Hindlimb muscle (tissue), 1 donor: ENCODE data around the gene SYNE1. TPM values are rescaled to one million over a fixed set of nuclear protein-coding genes. Genes with fewer than 3 reads are reported as not detected.

ENCODE experiments used
- DNase-seq: peaks from one replicate; pipeline ENCODE4 v3.0.0-alpha.2; 2013
- polyA plus RNA-seq: library from polyadenylated mRNA; unstranded; fragments of 120-200 nt; gene quantifications from one replicate; pipeline ENCODE4 v1.2.1, GENCODE V29; 2013; ENCODE audit not compliant: insufficient read length

SYNE1 gene
- polyA plus RNA-seq, 1 donor: 148 TPM

DNA sequence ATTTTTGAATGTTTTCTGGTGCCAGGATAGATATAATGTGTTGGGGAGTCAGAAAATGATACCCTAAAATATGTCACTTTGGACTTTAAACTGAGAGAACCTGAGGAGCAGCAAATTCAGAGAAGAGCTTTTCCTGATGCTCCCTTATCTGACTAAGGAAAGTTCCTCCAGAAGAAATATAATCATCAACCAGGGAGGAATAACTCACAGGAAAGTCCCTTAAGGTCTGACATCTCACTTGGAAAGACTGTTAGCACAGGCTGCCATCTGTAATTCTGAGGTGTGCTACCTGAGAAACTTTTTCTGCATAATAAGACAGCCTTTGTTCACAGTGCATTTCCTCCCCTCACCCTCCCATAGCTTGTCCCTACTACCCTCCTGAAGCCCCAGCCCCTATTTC, 218.6 kb downstream of the SYNE1 start:
- no peak for DNase-seq

- DNase-seq: no peak
Observed at GRCh38 chr6:152416652-152417051, 220.5 kb downstream of the SYNE1 start.

GRCh38 chr6:152404936-152405595, 232.1 kb downstream of the SYNE1 start:
- DNase-seq: no peak

DNA sequence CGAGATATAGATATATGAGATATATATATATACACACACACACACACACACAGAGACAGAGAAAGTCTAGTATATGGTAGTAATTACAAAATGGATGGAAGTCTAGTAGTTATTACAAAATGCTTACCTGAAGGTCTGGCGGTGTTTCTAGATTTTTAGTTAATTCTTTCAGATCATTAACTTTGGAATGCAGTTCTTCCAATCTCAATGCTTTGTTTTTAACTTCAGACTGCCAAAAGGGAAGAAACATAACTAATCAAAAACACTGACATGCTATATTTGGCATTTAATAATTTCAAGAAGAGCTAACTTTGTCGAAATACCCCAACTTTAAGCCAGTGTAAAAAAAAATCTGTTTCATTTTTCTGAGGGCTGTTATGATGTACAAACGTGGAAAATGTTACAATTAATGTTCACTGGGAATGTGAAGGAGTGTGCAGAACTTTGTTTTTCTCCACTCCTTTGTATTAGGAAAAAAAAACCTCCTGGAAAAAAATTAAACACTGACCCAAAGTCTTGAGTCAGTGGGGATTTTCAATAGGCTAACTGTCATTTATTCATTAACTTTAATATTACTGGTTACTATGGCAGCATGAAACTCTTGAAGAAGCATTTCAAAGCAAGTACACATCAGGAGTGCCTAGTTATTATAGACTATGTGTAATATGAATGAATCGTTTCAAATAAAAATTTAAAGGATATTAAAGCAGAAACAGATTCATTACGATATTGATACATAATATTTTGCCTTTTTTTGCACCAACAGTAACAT, 232.9 kb downstream of the SYNE1 start:
- no peak for DNase-seq

DNA sequence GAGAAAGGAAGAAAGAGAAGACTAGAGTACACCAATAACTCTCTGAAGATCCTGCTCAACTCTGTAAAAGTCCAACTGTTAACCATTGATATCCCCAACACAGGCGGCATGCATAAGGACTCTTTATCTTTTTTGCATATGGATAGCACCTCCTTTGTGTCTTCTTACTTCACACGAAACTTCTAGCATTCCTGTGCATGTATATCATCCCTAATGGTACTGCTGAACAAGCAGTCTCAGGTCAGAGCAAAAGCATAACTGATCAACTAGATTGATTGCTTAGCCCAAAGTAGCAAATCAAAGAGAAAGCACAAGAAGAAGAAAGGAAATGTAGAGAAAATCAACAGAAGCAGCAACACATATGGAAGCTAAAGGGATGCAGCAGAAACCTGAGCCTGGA, 234.4 kb downstream of the SYNE1 start:
- no peak for DNase-seq

DNA sequence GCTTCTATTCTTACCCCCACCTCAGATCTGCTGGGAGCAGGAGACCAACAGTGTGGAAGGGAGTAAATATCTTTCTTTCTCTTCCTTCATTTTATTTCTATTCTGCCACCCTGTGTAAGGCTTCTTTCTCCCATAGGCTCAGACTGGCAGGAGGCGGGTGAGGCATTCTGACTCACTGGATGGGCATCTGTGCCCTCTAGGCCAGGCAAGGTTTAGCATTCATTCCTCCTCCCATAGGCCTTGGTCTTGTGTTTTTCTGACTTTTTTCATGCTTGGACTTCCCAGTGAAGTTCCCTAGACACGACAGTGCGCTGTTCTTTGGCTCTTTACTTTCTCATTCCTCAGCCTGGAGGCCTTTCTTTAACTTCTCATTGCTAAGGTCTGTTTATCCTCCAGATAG, 235.2 kb downstream of the SYNE1 start:
- DNase-seq: no peak

DNA sequence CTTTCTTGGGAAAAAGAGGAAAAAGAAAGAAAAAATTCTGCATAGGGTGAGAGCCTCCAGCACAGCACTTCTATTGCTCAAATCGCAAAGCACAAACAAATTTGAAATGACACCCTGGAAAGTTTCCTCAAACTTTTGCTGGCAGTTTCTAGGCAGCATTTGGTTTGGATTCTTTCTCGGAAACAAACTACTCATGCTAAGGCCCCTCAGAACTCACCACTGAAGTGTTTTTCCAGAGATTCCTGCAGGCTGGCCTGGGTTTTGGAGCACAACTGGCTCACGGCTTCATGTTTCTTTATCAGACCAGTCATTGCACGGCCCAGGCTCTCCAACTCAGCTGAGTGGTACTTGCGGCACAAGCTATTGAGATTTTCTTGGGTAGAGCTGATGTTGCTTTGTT, 237.8 kb downstream of the SYNE1 start:
- DNase-seq: peak; percentile 69

DNA sequence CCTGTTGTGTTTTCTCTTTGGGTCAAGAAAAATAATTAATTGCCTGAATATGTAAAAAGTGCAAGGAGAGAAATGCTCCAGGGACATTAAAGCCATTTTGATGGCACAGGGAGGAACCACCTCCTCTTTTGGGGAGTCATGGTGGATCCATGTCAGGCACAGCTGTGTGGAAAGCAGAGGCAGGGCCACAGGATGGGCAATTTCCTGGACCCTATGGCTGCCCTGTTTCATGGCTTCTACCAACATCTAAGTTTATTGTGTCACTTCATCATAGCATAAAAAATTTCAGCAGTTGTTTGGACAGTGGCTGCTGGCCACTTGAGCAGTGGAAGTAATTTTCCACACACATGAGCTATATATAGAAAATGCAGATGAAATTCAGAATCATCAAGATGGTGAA, 238.2 kb downstream of the SYNE1 start:
- no peak for DNase-seq

DNA sequence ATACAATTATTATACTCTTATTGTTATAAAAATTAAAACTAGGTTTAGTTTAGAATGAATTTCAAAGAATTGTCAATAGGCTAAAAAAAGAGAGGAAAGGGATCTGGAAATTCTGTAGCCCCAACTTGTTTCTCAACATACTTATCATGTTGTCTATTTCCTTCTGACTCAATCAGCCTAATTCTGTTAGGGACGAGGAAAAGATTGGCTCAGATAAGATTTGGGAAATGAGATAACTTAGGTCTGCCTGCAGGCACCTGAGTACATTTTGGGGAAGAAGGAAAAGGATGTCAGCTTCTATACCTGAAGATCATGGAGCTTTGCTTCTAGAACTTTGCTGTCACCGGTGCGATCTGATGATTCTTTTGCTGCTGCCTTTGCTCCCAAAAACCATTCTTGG, 238.8 kb downstream of the SYNE1 start:
- DNase-seq: no peak

GRCh38 chr6:152394303-152394702, 242.9 kb downstream of the SYNE1 start:
- DNase-seq: no peak

DNA sequence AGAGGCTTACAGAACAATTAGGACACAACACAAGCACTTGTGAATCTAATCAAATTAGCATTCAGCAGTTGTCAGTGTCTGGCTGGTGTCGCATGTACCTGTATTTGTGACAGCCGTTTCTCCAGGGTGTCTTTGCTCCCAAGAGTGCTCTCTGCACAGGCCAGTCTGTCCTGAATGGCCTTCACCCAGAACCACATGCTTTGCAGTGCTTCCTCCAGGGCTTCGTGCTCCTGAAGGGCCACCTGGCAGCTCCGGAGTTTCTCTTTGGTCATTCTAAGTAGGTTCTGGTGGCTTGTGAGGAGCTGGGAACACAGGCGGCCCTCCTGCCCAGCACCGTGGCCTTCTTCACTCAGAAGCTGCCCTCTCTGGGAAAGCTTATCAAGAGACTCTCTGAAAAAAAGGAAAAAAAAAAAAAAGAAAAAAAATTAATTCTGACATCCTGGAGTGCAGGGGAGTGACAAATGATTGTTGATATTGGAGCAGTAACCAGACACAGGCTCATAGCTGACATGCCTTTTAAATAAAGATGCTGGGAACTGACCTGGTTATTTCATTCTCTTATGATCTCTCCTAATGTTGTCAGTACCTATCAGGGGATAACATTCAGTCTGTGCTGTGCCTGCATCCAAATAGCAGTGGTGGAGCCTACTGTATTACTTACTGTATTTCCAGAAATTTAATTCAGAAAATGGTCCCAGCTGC, 245.8 kb downstream of the SYNE1 start:
- DNase-seq: no peak

- DNase-seq: no peak
Observed at GRCh38 chr6:152387091-152387490, 250.1 kb downstream of the SYNE1 start.

GRCh38 chr6:152386131-152386530, 251.0 kb downstream of the SYNE1 start:
- DNase-seq: no peak

GRCh38 chr6:152380993-152381898, 255.9 kb downstream of the SYNE1 start:
- DNase-seq: peak; percentile 92

GRCh38 chr6:152380351-152380767, 256.8 kb downstream of the SYNE1 start:
- peak; percentile 77 for DNase-seq

- DNase-seq: no peak
Observed at GRCh38 chr6:152379423-152379822, 257.7 kb downstream of the SYNE1 start.

DNA sequence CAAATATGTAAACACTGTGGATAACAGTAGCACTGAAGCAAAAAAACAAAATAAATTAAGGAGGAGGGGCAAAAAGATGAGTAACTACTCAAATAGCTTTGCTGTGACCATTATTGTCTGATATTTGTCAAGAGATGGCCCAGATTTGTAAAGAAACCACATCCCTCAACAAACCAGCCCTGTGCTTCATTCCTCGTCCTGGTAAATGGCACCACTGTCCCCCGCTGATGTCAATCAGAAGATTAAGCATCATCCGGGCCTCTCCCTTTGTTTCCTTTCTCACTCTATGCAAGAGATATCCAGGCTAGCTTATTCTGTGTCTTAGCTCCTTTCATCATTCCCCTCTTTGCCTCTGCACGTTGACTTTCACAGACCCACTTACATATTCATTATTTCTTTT, 259.0 kb downstream of the SYNE1 start:
- DNase-seq: no peak

- no peak for DNase-seq
Observed at GRCh38 chr6:152375197-152375596, 262.0 kb downstream of the SYNE1 start.

- no peak for DNase-seq
Observed at GRCh38 chr6:152372945-152373344, 264.2 kb downstream of the SYNE1 start.

DNA sequence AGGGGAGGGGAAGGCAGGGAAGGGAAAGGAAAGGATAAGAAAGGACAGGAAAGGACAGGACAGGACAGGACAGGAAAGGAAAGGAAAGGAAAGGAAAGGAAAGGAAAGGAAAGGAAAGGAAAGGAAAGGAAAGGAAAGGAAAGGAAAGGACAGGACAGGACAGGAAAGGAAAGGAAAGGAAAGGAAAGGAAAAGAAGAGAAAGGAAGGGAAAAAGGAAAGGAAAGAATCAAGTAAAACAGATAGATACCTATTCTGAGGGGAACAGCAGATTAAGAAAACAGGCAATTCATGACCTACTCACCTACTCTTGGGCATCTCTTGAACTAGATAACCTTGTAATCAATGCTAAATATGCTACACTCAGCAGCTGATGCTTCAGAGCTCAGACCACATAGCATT, 265.4 kb downstream of the SYNE1 start:
- DNase-seq: no peak

- peak; percentile 74 for DNase-seq
Observed at GRCh38 chr6:152368751-152369624, 268.2 kb downstream of the SYNE1 start.

DNA sequence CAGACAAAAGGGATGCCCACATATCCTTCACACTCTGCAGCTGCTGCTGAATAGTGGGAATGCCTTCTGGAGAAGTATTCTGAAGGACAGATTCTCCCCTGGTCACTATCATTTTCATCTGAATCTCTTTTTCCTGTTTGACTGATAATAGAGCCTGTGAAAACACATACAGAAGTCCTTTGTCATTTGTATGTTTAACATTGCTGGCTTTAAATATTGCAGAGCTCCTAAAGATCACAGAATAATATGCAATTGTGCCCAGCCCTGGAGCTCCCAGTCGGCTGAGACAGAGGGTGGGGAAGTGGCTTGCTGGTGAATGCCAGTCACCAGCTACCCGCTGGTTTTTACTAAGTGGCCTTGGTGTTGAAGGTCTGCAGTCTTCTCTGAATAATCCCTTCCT, 272.3 kb downstream of the SYNE1 start:
- no peak for DNase-seq
